ENCODE measurements around the gene OST4.

OST4 gene

GRCh38 chr2:27051902-27052645 lies 19.4 kb downstream of the OST4 start:
- in situ Hi-C loops (cut with HindIII; ENCODE audit: low pct_unique_long_range_greater_than_20kb, low sequenced_read_pairs), result no loop called here
- DNase-seq (ENCODE audit: low read depth in 1 of 2, low spot score in 1 of 2), result no peak
- TF ChIP-seq JUND (IDR thresholded peaks at IDR 0.05; ENCODE audit: low read depth), result no peak

GRCh38 chr2:27050996-27051901 lies 20.2 kb downstream of the OST4 start, which contains the start of gene AGBL5:
TSS of gene AGBL5 (plus strand) at chr2:27051668. CDS start at chr2:27052959, 1,291 bp downstream.
- DNase-seq (ENCODE audit: low read depth in 1 of 2, low spot score in 1 of 2), result peak; percentile 92 to 98
- in situ Hi-C loops (cut with HindIII; ENCODE audit: low pct_unique_long_range_greater_than_20kb, low sequenced_read_pairs), result no loop called here
- no peak for TF ChIP-seq JUND (IDR thresholded peaks at IDR 0.05; ENCODE audit: low read depth)

GRCh38 chr2:27050281-27050995 lies 21.0 kb downstream of the OST4 start:
- no peak for TF ChIP-seq JUND (IDR thresholded peaks at IDR 0.05; ENCODE audit: low read depth)
- peak; percentile 52 to 78 for DNase-seq (ENCODE audit: low read depth in 1 of 2, low spot score in 1 of 2)
- in situ Hi-C loops (cut with HindIII; ENCODE audit: low pct_unique_long_range_greater_than_20kb, low sequenced_read_pairs), result no loop called here

DNA sequence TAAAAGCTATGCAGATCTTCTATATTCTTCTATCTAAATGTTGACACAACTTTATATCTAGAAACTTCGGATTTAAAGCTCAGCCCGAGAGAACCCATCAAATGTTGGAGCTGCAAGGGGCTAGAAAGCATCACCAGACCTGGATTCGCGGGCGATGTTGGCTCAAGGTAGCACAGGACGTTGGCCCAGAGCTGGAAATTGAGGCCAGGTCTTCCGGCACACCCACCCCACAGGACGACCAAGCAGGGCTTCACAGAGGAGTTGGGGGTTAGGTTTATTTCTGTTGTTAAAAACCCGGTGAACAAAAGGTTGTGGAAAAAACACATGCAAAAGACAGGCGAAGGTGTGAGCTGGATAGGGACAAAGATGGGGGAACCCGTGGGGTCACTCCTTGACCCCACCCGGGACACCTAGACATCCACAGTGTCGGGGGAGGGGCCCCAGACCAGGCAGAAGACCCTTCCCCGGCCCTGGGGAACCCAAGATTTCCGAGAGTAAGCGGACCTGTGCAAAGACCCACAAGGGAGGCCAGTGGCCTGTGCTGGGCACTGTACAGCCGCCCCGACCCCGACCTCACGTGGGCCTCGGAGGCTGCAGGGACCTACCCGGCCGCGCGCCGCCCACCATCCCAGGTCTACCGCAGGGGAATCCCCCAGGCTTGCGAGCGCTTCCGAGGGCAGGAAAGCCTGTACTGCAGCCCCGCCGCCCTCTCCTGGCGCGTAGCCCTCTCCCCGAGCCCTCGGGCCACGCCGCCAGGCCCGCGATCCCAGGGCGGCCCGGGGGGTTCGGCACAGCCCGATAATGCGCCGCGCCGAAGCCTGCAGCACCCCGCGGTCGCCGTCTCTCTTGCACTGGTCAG lies 21.8 kb downstream of the OST4 start:
- in situ Hi-C loops (cut with HindIII; ENCODE audit: low pct_unique_long_range_greater_than_20kb, low sequenced_read_pairs), result no loop called here
- no peak for DNase-seq (ENCODE audit: low read depth in 1 of 2, low spot score in 1 of 2)
- no peak for TF ChIP-seq JUND (IDR thresholded peaks at IDR 0.05; ENCODE audit: low read depth)

- in situ Hi-C loops (cut with HindIII; ENCODE audit: low pct_unique_long_range_greater_than_20kb, low sequenced_read_pairs), result no loop called here
- TF ChIP-seq JUND (IDR thresholded peaks at IDR 0.05; ENCODE audit: low read depth), result no peak
- DNase-seq (ENCODE audit: low read depth in 1 of 2, low spot score in 1 of 2), result no peak
Measured at GRCh38 chr2:27042985-27043634, 28.3 kb downstream of the OST4 start.

DNA sequence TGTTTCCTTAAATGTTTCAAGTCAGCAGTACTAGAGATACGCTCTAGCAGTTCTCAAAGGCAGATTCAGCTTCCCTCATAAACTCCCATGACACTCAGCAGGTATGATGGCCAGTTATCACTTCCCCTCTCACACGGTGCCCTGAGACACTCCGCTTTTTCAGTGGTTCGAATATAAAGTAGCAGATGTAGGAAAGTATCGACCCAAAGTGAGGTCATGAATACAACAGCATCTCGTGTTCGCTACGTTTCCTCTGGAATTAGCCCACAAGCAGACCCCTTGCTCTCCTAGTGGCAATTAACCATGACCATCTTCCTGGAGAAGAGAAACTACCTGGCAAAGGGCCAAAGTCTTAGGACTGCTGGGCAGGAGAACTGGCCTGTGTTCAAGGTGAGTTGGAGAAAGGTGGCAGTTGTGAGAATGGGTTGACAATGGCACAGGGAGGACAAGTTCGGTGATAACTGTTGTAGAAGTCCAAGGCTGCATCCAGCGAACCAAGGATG lies 29.2 kb downstream of the OST4 start:
- no peak for TF ChIP-seq JUND (IDR thresholded peaks at IDR 0.05; ENCODE audit: low read depth)
- in situ Hi-C loops (cut with HindIII; ENCODE audit: low pct_unique_long_range_greater_than_20kb, low sequenced_read_pairs), result no loop called here
- no peak for DNase-seq (ENCODE audit: low read depth in 1 of 2, low spot score in 1 of 2)

GRCh38 chr2:27041752-27042151 lies 29.7 kb downstream of the OST4 start:
- DNase-seq (ENCODE audit: low read depth in 1 of 2, low spot score in 1 of 2), result no peak
- in situ Hi-C loops (cut with HindIII; ENCODE audit: low pct_unique_long_range_greater_than_20kb, low sequenced_read_pairs), result no loop called here
- TF ChIP-seq JUND (IDR thresholded peaks at IDR 0.05; ENCODE audit: low read depth), result no peak

- TF ChIP-seq JUND (IDR thresholded peaks at IDR 0.05; ENCODE audit: low read depth), result no peak
- in situ Hi-C loops (cut with HindIII; ENCODE audit: low pct_unique_long_range_greater_than_20kb, low sequenced_read_pairs), result no loop called here
- DNase-seq (ENCODE audit: low read depth in 1 of 2, low spot score in 1 of 2), result no peak
Measured at GRCh38 chr2:27040282-27040681, 31.2 kb downstream of the OST4 start.

DNA sequence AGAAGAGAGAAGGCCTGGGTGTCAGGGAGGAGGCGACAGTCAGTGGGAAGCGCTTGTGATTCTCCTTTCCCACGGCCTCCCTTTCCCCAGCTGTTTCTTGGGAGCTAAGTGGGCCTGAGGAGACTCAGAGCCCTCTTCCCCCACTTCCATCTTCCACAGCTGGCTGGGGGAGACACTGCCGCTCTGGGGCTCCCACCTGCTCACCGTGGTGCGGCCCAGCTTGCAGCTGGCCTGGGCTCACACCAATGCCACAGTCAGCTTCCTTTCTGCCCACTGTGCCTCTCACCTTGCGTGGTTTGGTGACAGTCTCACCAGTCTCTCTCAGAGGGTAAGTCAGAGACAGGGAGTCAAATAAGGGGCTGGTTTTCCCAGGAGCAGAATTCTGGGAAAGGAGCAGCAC lies 31.6 kb downstream of the OST4 start:
- no peak for TF ChIP-seq JUND (IDR thresholded peaks at IDR 0.05; ENCODE audit: low read depth)
- in situ Hi-C loops (cut with HindIII; ENCODE audit: low pct_unique_long_range_greater_than_20kb, low sequenced_read_pairs), result no loop called here
- no peak for DNase-seq (ENCODE audit: low read depth in 1 of 2, low spot score in 1 of 2)

DNA sequence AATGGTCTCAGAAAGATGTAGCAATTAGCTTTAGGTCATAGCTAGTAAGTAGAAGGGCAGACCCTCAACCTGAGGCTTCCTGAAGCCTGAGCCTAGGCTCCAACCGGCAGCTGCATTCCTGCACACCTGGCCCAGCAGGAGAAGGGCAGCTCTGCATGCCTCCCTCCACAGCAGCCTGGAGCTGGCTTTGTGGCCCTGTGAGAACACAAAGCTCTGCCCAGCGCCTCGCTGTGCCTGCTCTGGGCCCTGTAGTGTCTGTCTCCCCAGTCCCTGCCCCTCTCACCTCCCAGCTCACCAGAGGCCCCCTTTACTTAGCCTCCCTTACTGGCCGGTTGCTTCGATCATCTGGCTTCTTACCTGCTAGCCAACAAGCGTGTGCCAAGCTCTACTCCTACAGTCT lies 32.0 kb downstream of the OST4 start:
- in situ Hi-C loops (cut with HindIII; ENCODE audit: low pct_unique_long_range_greater_than_20kb, low sequenced_read_pairs), result no loop called here
- no peak for TF ChIP-seq JUND (IDR thresholded peaks at IDR 0.05; ENCODE audit: low read depth)

DNA sequence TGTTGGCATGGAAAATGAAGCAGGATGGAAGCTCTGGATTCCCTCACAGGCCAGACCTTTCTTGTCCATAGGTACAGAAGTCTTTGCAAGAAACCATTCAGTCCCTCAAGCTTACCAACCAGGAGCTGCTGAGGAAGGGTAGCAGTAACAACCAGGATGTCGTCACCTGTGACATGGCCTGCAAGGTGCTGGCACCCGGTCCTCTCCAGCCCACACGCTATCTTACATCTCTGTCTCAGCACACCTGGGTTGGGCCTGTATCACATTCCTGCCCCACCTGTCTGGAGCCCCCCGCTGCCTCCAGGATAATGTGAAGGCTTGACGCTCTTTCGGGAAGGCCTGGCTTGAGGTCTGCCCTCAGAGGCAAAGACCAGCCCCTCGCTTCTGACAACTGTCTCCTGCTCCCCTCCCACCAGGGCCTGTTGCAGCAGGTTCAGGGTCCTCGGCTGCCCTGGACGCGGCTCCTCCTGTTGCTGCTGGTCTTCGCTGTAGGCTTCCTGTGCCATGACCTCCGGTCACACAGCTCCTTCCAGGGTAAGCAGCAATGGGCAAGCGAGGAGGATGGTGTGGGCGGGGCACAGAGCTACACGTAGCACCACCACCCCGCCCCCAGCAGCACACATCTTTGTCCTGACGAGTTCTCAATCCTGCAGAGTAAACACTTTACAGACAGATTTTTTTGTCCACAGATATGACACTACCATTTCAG lies 32.7 kb downstream of the OST4 start:
- in situ Hi-C loops (cut with HindIII; ENCODE audit: low pct_unique_long_range_greater_than_20kb, low sequenced_read_pairs), result no loop called here
- no peak for TF ChIP-seq JUND (IDR thresholded peaks at IDR 0.05; ENCODE audit: low read depth)
- DNase-seq (ENCODE audit: low read depth in 1 of 2, low spot score in 1 of 2), result no peak

More for the DNA sequence above, 32.0 kb downstream of the OST4 start:
- no peak for DNase-seq (ENCODE audit: low read depth in 1 of 2, low spot score in 1 of 2)
